ENCODE results near the gene MBNL3.
"Not testable (repeated sequence)": the region's sequence is repeated elsewhere in the genome, so short reads cannot be mapped to it uniquely, and the experiment has no call there.

Gene MBNL3

DNA sequence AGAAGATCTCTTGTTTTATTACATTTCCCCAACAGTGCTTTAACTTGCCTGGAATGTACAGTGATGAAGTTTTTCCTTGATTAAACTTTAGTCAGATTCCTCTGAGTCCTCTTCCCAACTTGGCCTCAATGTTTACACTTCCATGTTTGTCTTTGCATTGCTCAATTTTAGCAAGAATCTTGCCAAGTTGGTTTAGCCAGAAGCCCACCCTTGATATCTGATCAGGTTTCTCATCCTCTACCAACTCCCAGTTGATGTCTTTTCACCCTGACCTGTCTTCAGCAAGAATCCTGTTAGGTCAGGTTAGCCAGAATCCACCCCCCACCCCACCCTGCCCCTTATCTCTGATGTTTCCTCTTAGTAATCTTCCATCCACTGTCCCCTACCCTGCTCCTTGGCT lies 120.9 kb downstream of the MBNL3 start:
- DNase-seq, result no peak

- no peak for DNase-seq
These were observed 121.5 kb downstream of the MBNL3 start for GRCh38 chrX:132367314-132367713.

- DNase-seq, result no peak
These were observed 123.3 kb downstream of the MBNL3 start for GRCh38 chrX:132365490-132365889.

DNA sequence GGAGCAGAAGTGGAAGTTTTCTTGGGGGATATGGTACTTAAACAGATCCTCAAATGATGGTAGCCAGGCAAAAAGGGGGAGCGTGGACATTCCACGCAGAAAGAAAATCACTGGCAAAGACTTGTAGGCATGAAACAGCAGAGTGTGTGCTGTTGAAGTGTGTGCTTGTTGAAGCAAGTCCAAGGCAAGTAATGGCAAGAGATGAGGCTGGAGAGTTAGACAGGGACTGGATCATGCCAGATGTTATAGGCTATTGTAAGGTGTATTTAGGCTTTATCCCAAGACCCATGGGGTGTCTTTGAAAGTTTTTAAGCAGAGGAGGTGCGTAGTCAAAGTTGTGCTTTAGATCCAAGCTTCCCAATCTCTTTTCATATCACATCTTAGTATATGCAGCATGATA lies 124.5 kb downstream of the MBNL3 start:
- DNase-seq, result no peak

DNA sequence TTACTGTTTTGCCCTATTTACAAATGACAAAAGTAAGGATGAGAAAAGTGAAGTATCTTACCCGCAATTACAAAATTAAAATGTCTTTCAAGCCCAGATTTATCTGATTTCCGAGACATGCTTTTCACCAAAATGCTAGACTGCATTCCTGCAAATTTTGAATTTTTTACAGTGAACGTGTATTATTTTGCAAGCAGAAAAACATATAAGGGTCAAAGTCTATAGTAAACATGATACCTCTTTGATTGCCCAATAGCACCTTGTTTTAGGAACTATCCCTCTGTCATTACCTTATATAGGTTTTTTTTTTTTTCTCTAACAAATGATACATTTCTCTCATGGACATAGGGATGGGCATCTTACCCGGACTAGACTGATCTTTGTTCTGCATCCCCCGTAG lies 135.4 kb downstream of the MBNL3 start:
- no peak for DNase-seq

DNA sequence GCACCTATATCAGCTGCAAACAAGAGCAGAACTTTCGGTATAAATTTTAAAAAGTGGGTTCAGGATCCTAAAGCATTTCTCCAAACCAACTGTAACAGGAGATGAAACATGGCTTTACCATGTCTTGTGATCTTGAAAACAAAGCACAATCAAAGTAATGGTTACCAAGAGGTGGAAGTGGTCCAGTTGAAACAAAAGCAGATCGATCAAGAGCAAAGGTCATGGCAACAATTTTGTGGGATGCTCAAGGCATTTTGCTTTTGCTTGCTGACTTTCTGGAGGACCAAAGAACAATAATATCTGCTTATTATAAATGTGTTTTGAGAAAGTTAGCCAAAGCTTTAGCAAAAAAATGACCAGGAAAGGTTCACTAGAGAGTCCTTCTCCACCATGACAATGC lies 152.7 kb downstream of the MBNL3 start:
- DNase-seq, result no peak

- DNase-seq, result no peak
These were observed 155.5 kb downstream of the MBNL3 start for GRCh38 chrX:132333351-132333750.

GRCh38 chrX:132331532-132331931 lies 157.3 kb downstream of the MBNL3 start:
- no peak for DNase-seq

DNA sequence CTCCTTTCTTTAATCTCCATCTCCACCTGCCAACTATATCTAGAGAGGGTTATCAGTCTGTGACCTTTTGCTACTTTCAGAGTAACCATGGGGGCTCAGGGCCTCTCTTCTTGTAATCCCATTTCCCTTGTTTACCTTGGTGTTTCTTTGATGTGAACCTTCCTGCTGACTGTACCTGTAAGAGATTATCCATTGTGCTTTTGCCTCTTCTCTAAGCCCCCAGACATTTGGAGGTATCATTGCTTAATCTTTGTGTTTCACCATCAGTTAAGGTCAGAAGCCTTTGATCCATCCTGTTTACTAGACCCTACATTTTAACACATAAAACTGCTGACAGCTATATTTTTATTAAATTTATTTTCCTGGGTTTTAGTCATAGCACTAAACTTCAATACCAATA lies 157.8 kb downstream of the MBNL3 start:
- no peak for DNase-seq

DNA sequence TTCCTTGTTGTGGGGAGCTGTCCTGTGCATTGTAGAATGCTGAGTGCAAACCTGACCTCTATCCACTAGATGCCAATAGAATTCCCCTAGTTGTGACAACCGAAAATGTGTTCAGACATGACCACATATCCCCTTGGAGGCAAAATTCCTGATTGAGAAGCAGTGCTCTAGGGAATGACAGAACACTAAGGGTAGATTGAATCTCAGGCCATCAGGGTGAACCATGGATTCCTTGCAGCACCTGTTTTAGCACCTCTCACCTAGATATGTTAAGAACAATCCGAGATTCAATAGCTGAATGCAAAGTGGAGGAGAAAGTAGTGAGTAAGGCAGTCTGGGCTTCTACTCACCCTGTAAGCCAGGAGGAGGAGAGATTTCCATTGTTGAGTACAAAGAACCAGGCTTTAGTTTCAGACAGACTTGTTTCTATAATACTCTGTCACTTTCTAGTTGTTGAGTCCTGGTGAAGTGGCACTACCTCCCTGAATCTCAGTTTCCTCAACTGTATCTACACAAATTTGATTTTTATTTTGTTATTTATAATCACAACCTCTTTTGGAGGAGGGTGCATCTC lies 158.6 kb downstream of the MBNL3 start:
- DNase-seq, result no peak

GRCh38 chrX:132326960-132327359 lies 161.9 kb downstream of the MBNL3 start:
- DNase-seq, result not testable (repeated sequence)
